Lower lobe of right lung (tissue), 2 donors: ENCODE measurements around the gene WAPL. TPM values are rescaled to one million over a fixed set of nuclear protein-coding genes. Genes with fewer than 3 reads are reported as not detected.
A peak's percentile ranks its signal among the peaks of the same experiment; 100 is the strongest.
"Not testable (repeated sequence)": the region's sequence is repeated elsewhere in the genome, so short reads cannot be mapped to it uniquely, and the experiment has no call there.

Experiments used
- ATAC-seq, 2 donors: fragments of 200-7000 bp; cut with Tn5 transposase; one replicate each; pipeline ENCODE4 v1.9.1; 2020 to 2022; ENCODE audit warnings: mild to moderate bottlenecking in 2 of 2, moderate library complexity in 2 of 2
- DNase-seq: peaks from one replicate; pipeline ENCODE4 v3.0.0-alpha.2; 2020
- H3K27ac ChIP-seq: fragments of 200-600 bp; one replicate; pipeline ENCODE4 v1.8.0; 2022
- H3K27me3 ChIP-seq: fragments of 200-600 bp; one replicate; pipeline ENCODE4 v1.8.0; 2022; ENCODE audit warnings: low read depth
- H3K36me3 ChIP-seq: fragments of 200-600 bp; one replicate; pipeline ENCODE4 v1.8.0; 2022; ENCODE audit warnings: mild to moderate bottlenecking
- H3K4me1 ChIP-seq: fragments of 200-600 bp; one replicate; pipeline ENCODE4 v1.8.0; 2022
- H3K4me3 ChIP-seq: fragments of 200-600 bp; one replicate; pipeline ENCODE4 v1.8.0; 2022; ENCODE audit warnings: mild to moderate bottlenecking
- H3K9me3 ChIP-seq: fragments of 200-600 bp; one replicate; pipeline ENCODE4 v1.8.0; 2022
- CTCF ChIP-seq: fragments of 200-600 bp; IDR thresholded peaks from one replicate; pipeline ENCODE4 v1.8.0; 2022; ENCODE audit warnings: antibody characterized with exemption, mild to moderate bottlenecking
- intact Hi-C: fragments of 100-400 bp; cut with DNase I; formaldehyde crosslinking; loops from one replicate; pipeline ENCODE4 v1.11.0; 2022
- total RNA-seq: library from RNA; stranded (reverse); fragmentation: NEBNext Ultra II Directional; extraction: Animal tissue kit (Norgen Biotek cat#: 25700); gene quantifications from one replicate; pipeline ENCODE4 v1.2.1, GENCODE V29; 2021
- donor health status: DM: no; HTN: yes; CAD: no; lungs with severe emphysema.

The WAPL gene
- total RNA-seq, 1 donor from 2014 or later: 38.2 TPM

DNA sequence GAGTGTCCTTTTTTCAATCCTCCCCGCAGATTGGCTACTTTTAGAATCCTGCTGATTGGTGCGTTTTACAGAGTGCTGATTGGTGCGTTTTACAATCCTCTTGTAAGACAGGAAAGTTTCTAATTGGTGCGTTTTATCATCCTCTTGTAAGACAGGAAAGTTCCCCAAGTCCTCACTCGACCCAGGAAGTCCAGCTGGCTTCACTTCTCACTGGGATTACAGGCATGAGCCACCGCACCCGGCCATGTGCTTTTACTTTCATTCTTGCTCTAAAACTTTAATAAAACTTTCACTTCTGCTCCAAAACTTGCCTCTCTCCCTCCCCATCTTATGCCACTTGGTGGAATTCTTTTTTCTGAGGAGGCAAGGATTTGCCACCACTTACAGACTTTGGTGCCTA is 17.0 kb upstream of the WAPL start:
- intact Hi-C loops: no loop called here
- peak; percentile 52 for DNase-seq
- H3K27ac ChIP-seq: no peak overlapping the region
- H3K36me3 ChIP-seq: no peaks in the 10 kb centered on the region
- no peak for ATAC-seq
- no peaks in the 10 kb centered on the region for H3K9me3 ChIP-seq
- no peak for TF ChIP-seq CTCF
- H3K27me3 ChIP-seq: no peaks in the 10 kb centered on the region
- H3K4me3 ChIP-seq: no peak overlapping the region
- H3K4me1 ChIP-seq: peaks cover 12% of the 10 kb centered on the region

- H3K4me3 ChIP-seq, H3K9me3 ChIP-seq, intact Hi-C loops, H3K27ac ChIP-seq, ATAC-seq, H3K27me3 ChIP-seq, H3K36me3 ChIP-seq, DNase-seq: not testable (repeated sequence)
- peaks cover 12% of the 10 kb centered on the region for H3K4me1 ChIP-seq
Measured at GRCh38 chr10:86538040-86538439, 16.4 kb upstream of the WAPL start.

- intact Hi-C loops: no loop called here
- H3K36me3 ChIP-seq: no peaks in the 10 kb centered on the region
- peak overlapping the region; percentile 62 for H3K4me3 ChIP-seq
- no peak overlapping the region for H3K27ac ChIP-seq
- no peaks in the 10 kb centered on the region for H3K27me3 ChIP-seq
- DNase-seq (no peak), ATAC-seq (peak in 1 of 2 donors; percentile 12)
- no peaks in the 10 kb centered on the region for H3K9me3 ChIP-seq
- H3K4me1 ChIP-seq: peaks cover 12% of the 10 kb centered on the region
- TF ChIP-seq CTCF: no peak
Measured at GRCh38 chr10:86536294-86536861, 14.8 kb upstream of the WAPL start.

- H3K27me3 ChIP-seq: no peaks in the 10 kb centered on the region
- TF ChIP-seq CTCF: no peak
- H3K27ac ChIP-seq: peak overlapping the region; percentile 53
- no peaks in the 10 kb centered on the region for H3K9me3 ChIP-seq
- no peaks in the 10 kb centered on the region for H3K36me3 ChIP-seq
- H3K4me3 ChIP-seq: peak overlapping the region; percentile 62
- peaks cover 12% of the 10 kb centered on the region for H3K4me1 ChIP-seq
- intact Hi-C loops: no loop called here
- ATAC-seq (peak; percentile 98 to 99), DNase-seq (peak; percentile 91)
Measured at GRCh38 chr10:86535132-86535882, 13.7 kb upstream of the WAPL start.

DNA sequence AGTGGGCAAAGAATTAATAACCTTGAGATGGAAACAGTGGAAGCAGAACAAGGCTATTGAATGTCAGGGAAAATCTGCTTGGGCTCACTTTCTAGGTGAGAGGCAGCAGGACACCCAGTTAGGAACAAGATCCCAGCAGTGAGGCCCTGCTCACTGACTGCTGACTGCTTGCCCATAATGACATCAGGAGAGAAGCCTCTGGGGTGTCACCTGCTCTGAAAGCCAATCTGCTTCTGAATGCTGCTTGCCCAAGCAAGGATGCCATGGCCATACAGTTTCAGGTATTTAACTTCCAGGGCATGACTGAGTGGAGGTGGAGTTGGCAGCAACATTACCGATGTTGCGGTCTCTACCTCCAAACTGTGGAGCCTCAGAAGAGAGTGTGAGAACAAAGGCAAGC is 11.7 kb upstream of the WAPL start:
- Histone ChIP-seq H3K36me3 (no peaks in the 10 kb centered on the region), H3K4me3 (no peak overlapping the region), H3K27me3 (no peaks in the 10 kb centered on the region), H3K9me3 (no peaks in the 10 kb centered on the region), H3K27ac (no peak overlapping the region), H3K4me1 (peaks cover 12% of the 10 kb centered on the region)
- DNase-seq (no peak), ATAC-seq (no peak)
- intact Hi-C loops: no loop called here
- no peak for TF ChIP-seq CTCF

DNA sequence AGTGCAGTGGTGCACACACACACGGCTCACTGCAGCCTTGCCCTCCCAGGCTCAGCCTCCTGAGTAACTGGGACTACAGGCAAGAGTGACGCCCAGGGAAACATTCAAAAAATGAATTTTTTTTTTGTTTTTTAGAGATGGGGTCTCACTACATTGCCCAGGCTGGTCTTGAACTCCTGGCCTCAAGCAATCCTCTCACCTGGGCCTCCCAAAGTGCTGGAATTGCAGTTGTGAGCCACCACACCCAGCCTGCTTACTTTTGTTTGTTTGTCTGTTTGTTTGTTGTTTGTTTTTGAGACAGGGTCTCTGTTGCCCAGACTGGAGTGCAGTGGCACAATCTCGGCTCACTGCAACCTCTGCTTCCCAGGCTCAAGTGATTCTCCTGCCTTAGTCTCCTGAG is 7.1 kb upstream of the WAPL start:
- intact Hi-C loops, ATAC-seq: not testable (repeated sequence)

More for the DNA sequence above, 7.1 kb upstream of the WAPL start:
- H3K27ac ChIP-seq, DNase-seq, H3K36me3 ChIP-seq, H3K27me3 ChIP-seq, H3K4me1 ChIP-seq, H3K9me3 ChIP-seq, H3K4me3 ChIP-seq: not testable (repeated sequence)
